KOPT-K1 (cell line): ENCODE data around the gene STIM2.
"Not testable (repeated sequence)": the region's sequence is repeated elsewhere in the genome, so short reads cannot be mapped to it uniquely, and the experiment has no call there.

Experiments used
- H3K27ac ChIP-seq: fragments of 200-600 bp; sonication (generic); 2 replicates; pipeline ENCODE4 v1.5.1; 2016; ENCODE audit warnings: antibody characterized with exemption, mild to moderate bottlenecking, low read depth, low read length; ENCODE audit not compliant: poor library complexity, severe bottlenecking
- H3K36me3 ChIP-seq: fragments of 200-600 bp; sonication (generic); 2 replicates; pipeline ENCODE4 v1.5.1; 2017; ENCODE audit warnings: antibody characterized with exemption, mild to moderate bottlenecking, low read length, moderate library complexity; ENCODE audit not compliant: insufficient read depth
- H3K9me3 ChIP-seq: fragments of 200-600 bp; sonication (generic); 2 replicates; pipeline ENCODE4 v1.5.1; 2017; ENCODE audit warnings: antibody characterized with exemption, low read length, mild to moderate bottlenecking; ENCODE audit not compliant: insufficient read depth, poor library complexity, severe bottlenecking

The STIM2 gene

GRCh38 chr4:26826721-26827120 is 33.9 kb upstream of the STIM2 start:
- Histone ChIP-seq H3K27ac (no peak overlapping the region), H3K36me3 (no peaks in the 10 kb centered on the region), H3K9me3 (peaks cover 21% of the 10 kb centered on the region)

DNA sequence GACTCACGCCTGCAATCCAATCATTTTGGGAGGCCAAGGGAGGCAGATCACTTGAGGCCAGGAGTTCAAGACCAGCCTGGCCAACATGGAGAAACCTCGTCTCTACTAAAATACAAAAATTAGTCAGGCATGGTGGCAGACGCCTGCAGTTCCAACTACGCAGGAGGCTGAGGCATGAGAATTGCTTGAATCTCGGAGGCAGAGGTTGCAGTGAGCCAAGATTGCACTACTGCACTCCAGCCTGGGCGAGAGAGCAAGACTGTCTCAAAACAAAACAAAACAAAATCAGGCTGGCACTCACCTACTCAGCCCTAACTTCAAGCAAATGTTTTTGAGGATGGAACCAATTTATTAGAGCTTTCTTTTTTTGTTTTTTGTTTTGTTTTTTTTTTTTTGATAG is 33.3 kb upstream of the STIM2 start:
- H3K27ac ChIP-seq, H3K36me3 ChIP-seq: not testable (repeated sequence)
- H3K9me3 ChIP-seq: peaks cover 17% of the 10 kb centered on the region

- Histone ChIP-seq H3K36me3 (no peaks in the 10 kb centered on the region), H3K27ac (no peak overlapping the region), H3K9me3 (peaks cover 13% of the 10 kb centered on the region)
Measured at GRCh38 chr4:26827798-26828197, 32.8 kb upstream of the STIM2 start.

GRCh38 chr4:26829018-26829417 is 31.6 kb upstream of the STIM2 start:
- Histone ChIP-seq H3K27ac (no peak overlapping the region), H3K9me3 (peaks cover under 1% of the 10 kb centered on the region), H3K36me3 (no peaks in the 10 kb centered on the region)

- no peaks in the 10 kb centered on the region for H3K9me3 ChIP-seq
- no peak overlapping the region for H3K27ac ChIP-seq
Measured at GRCh38 chr4:26830033-26830432, 30.6 kb upstream of the STIM2 start.

GRCh38 chr4:26830701-26831100 is 29.9 kb upstream of the STIM2 start:
- Histone ChIP-seq H3K9me3 (no peaks in the 10 kb centered on the region), H3K36me3 (no peaks in the 10 kb centered on the region), H3K27ac (no peak overlapping the region)

More at GRCh38 chr4:26830033-26830432, 30.6 kb upstream of the STIM2 start:
- H3K36me3 ChIP-seq: no peaks in the 10 kb centered on the region

DNA sequence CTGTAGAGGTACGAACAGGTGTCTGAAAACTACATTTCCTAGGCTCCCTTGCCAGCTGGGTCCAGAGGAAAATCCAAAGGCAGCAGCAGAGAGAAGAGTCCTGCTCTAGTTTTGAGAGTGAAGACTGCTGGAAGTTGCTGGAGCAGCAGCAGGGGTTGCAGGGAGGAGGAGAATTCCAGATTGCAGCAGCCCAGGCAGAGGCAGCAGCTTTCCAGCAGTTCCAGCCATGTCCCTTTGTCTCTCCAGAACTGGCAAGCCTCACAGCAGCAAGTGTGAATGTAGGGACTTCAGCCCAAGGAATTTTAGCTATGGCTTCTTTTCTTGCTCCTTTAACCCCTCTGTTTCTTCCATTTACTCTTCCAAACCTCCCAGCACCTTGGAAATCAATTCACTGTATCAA is 24.1 kb upstream of the STIM2 start:
- Histone ChIP-seq H3K9me3 (no peaks in the 10 kb centered on the region), H3K27ac (no peak overlapping the region), H3K36me3 (no peaks in the 10 kb centered on the region)

DNA sequence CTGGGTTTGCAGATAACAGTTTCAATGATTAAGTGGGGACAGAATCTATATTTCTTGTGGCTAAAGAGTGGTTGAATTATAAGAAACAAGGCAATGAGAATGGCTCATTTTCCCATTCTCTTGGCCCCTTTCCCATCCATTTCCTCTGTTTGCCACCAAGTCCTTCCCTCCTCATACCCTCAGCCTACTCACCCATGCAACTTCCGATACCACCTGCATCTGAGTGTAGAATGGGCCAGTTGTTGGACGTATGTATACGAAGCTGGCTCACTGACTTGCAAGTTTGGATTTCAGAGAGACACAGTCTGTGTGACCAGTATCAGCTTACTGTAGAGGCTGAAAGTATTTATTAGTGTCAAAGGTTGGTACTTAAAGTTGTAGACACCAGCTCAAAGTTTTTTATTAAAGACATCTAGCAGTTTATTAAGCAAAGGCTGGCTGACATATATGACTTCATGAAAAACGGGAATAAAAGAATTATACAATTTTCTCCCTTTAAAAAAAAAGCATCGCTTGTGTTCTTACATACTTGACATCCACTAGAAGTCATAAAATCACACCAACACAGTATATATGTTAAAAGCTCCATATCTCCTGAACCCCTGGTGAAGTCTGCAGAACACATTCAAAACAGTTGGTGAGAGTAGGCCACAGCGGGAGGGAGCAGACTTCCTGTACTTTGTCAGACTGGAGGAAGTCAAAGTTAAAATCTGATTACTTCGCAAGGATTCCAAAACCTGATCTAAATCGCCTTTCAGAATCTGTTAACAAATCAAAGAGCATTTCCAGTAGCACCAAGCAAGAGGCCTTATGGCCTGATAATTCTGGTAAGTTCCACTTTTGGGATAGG is 22.4 kb upstream of the STIM2 start:
- Histone ChIP-seq H3K9me3 (no peaks in the 10 kb centered on the region), H3K27ac (no peak overlapping the region), H3K36me3 (no peaks in the 10 kb centered on the region)

- Histone ChIP-seq H3K9me3 (no peaks in the 10 kb centered on the region), H3K27ac (no peak overlapping the region), H3K36me3 (no peaks in the 10 kb centered on the region)
Measured at GRCh38 chr4:26839016-26839415, 21.6 kb upstream of the STIM2 start.

DNA sequence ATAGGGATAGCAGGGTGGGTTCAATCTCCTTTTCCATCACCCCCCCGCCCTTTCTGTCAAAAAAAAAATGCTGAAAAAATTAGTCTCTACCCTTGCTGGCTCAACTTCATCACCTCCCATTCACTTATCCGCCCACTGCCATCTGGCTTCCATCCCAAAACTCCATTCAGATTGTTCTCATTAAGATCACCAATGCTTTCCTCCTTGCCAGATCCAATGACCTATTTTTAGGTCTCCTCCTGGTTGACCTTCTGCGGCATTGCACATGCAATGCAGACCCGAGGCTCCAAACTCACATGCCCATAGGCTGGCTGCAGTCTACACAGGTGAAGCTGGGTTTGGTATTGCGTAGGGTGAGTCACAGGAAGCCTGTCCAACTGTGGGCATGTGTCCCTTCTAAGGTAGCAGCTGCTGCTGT is 21.1 kb upstream of the STIM2 start:
- Histone ChIP-seq H3K9me3 (no peaks in the 10 kb centered on the region), H3K27ac (no peak overlapping the region), H3K36me3 (no peaks in the 10 kb centered on the region)

DNA sequence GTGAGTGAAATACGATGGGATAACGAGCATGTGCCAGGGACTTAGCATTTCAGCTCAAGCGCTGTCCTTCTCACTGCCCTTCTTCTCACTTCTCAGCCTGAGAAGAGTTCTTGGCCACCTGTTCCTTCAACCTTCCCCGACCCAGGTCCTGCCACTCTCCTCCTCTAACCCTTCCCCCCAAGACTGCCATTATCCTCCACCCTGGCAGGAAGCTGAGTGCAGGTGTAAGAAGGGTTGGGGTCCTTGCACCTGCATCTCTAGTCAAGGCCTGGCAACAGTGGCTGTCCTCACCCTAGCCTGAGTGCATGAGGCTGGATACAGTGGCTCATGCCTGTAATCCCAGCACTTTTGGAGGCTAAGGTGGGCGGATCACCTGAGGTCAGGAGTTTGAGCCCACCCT is 19.9 kb upstream of the STIM2 start:
- no peaks in the 10 kb centered on the region for H3K36me3 ChIP-seq
- no peak overlapping the region for H3K27ac ChIP-seq
- H3K9me3 ChIP-seq: no peaks in the 10 kb centered on the region

- Histone ChIP-seq H3K9me3 (no peaks in the 10 kb centered on the region), H3K27ac (no peak overlapping the region), H3K36me3 (no peaks in the 10 kb centered on the region)
Measured at GRCh38 chr4:26842911-26843310, 17.7 kb upstream of the STIM2 start.

GRCh38 chr4:26850528-26850927 is 10.1 kb upstream of the STIM2 start:
- H3K27ac ChIP-seq: no peak overlapping the region
- no peaks in the 10 kb centered on the region for H3K36me3 ChIP-seq
- H3K9me3 ChIP-seq: no peaks in the 10 kb centered on the region

DNA sequence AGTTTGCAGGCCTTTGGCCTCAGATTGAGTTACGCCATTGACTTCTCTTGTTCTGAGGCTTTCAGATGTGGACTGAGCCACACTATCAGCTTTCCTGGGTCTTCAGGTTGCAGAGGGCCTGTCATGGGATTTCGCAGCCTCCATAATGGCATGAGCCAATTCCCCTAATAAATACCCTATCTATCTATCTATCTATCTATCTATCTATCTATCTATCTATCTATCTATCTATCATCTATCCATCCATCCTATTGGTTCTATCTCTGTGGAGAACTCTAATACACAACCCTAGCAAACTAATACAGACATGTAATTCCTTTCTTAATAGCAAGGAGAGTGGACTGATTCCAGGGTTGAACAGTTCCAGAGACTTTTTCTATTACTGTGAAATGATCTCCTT is 9.5 kb upstream of the STIM2 start:
- Histone ChIP-seq H3K27ac (no peak overlapping the region), H3K36me3 (no peaks in the 10 kb centered on the region), H3K9me3 (no peaks in the 10 kb centered on the region)

- H3K27ac ChIP-seq: no peak overlapping the region
- no peaks in the 10 kb centered on the region for H3K9me3 ChIP-seq
- H3K36me3 ChIP-seq: no peaks in the 10 kb centered on the region
Measured at GRCh38 chr4:26854701-26855100, 5.9 kb upstream of the STIM2 start.

DNA sequence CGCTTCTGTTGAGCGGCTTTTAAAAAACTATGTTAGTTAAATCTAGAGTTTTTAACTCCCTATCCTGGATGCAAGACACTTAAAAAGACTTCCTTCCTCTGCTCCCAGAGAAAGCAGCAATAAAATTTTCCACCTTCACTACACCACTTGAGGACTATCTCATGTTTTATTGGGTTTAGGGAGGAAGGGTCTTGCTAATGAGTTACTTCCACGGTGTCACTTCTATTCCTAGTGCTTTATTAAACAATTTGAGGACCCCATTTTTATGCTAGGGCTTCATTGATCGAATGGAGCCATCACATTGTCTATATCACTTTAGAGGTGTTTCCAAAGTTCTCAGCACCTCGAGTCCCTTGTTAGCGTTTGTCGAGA is 3.7 kb upstream of the STIM2 start:
- Histone ChIP-seq H3K9me3 (no peaks in the 10 kb centered on the region), H3K36me3 (no peaks in the 10 kb centered on the region), H3K27ac (peak overlapping the region; percentile 69)
